GM18526 (cell line): Measurements from ENCODE around the gene RGS12.

Source experiments
- POLR2A ChIP-seq: IDR thresholded peaks from 3 replicates; pipeline ENCODE4 v1.6.1; 2011; ENCODE audit not compliant: insufficient read length; ENCODE audit errors: extremely low read depth

The RGS12 gene, protein sequence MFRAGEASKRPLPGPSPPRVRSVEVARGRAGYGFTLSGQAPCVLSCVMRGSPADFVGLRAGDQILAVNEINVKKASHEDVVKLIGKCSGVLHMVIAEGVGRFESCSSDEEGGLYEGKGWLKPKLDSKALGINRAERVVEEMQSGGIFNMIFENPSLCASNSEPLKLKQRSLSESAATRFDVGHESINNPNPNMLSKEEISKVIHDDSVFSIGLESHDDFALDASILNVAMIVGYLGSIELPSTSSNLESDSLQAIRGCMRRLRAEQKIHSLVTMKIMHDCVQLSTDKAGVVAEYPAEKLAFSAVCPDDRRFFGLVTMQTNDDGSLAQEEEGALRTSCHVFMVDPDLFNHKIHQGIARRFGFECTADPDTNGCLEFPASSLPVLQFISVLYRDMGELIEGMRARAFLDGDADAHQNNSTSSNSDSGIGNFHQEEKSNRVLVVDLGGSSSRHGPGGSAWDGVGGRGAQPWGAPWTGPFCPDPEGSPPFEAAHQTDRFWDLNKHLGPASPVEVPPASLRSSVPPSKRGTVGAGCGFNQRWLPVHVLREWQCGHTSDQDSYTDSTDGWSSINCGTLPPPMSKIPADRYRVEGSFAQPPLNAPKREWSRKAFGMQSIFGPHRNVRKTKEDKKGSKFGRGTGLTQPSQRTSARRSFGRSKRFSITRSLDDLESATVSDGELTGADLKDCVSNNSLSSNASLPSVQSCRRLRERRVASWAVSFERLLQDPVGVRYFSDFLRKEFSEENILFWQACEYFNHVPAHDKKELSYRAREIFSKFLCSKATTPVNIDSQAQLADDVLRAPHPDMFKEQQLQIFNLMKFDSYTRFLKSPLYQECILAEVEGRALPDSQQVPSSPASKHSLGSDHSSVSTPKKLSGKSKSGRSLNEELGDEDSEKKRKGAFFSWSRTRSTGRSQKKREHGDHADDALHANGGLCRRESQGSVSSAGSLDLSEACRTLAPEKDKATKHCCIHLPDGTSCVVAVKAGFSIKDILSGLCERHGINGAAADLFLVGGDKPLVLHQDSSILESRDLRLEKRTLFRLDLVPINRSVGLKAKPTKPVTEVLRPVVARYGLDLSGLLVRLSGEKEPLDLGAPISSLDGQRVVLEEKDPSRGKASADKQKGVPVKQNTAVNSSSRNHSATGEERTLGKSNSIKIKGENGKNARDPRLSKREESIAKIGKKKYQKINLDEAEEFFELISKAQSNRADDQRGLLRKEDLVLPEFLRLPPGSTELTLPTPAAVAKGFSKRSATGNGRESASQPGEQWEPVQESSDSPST (N-terminal part only)

DNA sequence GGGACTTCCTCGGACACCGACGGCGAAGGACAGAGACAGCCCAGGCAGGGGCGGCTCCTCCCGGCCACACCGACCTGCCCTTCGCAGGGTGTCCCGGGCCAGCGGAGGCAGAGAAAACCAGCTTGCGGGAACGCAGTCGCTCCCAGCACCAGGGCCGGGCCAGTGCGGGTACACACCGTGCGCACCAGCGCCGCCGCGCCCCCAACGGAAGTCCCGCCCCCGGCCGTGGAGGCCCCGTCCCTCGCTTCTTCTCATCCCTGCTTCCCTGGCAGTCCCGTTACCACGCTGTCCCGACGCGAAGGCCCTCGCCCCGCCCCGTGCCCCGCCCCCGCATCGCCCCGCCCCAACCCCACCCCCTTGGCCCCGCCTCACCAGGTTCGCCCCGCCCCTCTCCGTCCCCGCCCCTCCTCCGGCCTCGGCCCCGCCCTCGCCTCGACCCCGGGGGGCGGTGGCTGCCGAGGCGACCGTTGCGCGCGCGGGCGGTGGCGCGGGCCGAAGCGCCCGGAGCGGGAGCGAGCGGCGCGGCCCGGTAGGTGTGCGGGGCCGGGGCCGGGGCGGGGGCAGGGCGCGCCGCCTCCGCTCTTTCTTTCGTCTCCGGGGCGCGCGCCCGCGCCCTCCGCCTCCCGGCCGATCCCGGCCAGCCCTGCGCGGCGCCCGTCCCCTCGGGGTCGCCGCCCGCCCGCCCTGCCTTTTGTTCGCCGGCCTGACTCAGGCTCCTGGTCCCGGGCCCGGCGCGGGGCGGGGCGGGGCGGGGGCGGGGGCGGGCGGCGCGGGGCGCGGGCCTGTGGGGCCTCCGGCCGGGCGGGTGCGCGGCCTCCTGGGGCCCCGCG lies at the start of gene RGS12:
RGS12 (plus strand) TSS at position 451 of the 830 bp plus-strand sequence. CDS start 23,150 bp downstream, outside the sequence.
- no peak for TF ChIP-seq POLR2A

DNA sequence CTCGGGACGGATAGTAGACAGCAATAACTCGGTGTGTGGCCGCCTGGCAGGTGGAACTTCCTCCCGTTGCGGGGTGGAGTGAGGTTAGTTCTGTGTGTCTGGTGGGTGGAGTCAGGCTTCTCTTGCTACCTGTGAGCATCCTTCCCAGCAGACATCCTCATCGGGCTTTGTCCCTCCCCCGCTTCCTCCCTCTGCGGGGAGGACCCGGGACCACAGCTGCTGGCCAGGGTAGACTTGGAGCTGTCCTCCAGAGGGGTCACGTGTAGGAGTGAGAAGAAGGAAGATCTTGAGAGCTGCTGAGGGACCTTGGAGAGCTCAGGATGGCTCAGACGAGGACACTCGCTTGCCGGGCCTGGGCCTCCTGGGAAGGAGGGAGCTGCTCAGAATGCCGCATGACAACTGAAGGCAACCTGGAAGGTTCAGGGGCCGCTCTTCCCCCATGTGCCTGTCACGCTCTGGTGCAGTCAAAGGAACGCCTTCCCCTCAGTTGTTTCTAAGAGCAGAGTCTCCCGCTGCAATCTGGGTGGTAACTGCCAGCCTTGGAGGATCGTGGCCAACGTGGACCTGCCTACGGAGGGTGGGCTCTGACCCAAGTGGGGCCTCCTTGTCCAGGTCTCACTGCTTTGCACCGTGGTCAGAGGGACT lies 49.6 kb upstream of the RGS12 start:
- no peak for TF ChIP-seq POLR2A

DNA sequence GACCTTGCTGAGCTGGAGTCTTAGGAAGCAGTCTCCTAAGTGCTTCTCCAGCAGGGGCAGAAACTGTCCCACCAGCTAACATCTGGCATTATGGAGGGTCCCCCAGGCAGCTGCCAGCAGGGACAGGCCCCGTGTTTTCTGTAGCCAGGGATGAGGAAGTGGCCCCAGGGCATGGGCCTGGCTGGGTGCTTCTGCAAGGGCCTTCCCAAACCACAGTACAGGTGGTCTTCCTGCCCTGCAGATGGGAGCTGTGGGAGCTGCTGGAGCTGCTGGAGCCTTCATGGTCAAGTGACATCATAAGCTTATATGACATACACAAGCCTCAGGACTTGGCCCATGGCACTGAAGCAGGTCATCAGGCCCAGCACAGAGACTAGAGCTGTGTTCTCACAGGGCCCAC lies 48.8 kb upstream of the RGS12 start:
- TF ChIP-seq POLR2A, result no peak

DNA sequence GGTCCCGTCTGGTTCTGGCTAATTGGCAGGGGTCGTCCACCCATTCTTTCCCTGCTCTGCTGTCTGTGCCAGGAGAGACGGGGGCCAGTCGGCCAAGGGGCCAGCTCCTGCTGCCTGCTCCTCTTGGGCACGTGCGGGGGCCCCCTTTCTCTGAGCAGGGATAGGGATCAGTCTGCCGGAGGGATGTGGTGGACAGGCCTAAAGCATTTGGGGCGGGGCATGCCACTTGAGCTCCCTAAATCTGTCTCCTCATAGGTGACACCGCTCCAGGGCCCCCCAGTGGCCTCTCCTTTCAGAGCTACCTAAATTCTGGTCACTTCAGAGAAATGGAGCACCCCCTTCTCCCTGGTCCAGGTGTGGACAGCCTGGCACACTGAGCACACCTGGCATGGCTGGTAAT lies 48.1 kb upstream of the RGS12 start:
- TF ChIP-seq POLR2A, result no peak

DNA sequence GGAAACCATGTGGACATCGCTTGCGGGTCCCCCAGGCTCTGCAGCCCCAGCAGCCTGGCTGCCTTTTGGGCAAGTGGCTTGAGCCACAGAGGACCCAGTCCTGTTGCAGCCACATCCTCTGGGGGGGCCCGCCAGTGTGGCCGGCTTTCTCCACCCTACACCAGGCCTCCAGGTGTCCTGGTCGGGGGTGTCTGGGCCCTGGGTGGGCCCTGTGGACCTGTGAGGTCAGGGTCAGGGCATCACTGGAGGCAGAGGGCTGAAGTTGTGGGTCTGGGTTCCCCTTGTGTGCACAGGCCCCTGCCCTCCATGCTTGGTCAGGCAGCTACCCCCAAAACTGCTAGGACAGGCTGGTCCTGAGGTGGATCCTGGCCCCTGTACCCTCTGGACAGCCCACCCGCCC lies 47.1 kb upstream of the RGS12 start:
- no peak for TF ChIP-seq POLR2A

DNA sequence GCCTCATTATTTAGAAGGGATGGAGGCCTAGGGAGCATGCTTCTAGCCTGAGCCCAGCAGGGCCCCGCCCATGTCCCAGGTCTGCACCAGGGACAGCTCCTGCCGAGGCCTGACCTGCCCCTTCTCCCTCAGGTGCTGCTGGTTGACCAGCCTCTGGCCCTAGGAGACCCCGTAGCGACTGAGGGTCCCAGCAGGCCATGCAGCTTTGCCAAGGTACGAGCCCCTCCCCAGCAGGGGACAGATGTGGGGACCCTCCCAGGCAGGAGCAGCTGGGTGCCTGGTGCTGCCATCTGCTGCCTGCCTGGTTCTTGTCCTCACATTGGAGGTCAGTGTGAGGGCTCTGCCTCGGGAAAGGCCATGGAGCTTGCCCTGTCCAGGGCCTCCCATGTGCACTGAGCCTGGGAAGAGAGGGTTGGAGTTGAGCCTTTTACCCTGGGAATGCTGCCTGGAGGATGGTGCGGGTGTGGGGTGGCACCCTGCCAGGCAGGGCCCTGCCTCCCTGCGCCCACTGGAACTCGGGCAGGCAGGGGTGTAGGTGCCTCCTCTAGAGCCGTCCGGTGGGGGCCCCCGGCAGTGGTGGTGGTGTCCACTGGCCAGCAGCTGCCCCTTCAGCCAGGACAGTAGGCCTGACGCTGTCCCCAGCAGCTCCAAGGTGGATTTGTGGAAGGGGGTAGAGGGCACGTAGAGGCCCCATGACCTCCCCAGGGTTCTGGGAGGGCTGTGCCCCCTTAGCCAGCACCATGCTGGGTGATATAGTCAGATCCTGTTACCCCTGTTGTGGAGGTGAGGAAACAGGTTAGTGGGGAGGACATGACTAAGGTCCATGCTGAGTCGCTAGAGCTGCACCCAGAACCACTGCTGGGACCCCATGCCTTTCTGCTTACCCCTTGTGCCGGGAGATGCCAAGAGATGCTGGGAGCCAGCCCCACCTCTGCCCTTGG lies 46.1 kb upstream of the RGS12 start:
- TF ChIP-seq POLR2A, result no peak

DNA sequence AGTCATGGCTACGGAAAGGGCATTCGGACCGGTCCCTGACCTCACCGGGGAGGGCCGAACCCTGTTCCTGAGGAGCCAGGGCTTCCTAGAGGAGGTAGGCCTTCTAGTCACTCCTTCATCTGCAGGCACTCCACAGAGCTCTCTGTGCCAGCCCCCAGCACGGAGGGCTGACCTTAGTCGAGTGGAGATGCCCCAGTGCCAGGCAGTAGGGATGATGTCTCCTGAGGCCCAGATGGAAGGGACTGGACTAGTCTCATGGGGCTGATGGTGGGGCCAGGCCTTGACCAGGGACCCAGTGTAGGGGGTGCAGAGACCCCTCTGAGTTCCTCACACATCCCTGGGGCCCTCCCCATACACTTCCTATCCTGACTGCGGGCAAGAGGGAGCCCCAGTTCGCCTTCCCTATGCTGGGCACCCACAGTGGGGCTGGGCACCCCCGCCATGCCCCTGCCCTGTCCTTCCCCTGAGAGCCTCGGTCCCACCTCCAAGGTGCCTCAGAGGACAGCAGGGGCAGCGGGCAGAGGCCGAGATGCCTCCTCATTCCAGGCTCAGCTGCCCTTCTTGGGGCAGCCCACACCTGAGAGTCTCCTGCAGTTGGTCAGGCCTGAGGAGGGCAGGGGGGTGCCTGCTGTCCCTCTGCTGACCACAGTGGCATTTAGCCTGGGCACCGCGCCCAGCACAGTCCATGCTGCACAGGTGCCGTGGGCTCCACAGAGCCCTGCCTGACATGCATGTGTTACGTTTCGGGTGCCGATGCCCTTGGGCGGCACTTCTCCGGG lies 45.2 kb upstream of the RGS12 start:
- no peak for TF ChIP-seq POLR2A

DNA sequence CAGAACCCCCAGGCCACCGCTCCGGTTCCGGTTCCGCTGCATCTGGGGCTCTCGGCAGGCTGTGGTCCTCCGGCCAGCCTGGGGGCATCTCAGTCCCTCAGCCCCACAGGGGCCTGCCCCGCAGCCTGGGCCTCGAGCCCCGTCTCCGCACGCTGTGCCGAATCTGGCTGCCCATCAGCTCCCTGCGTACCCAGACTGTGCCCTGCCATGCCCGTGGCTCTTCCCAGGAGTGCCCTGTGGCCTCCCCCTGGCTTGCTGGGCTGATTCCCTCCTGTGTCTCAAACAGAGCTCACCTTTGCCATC lies 44.7 kb upstream of the RGS12 start:
- TF ChIP-seq POLR2A, result no peak

DNA sequence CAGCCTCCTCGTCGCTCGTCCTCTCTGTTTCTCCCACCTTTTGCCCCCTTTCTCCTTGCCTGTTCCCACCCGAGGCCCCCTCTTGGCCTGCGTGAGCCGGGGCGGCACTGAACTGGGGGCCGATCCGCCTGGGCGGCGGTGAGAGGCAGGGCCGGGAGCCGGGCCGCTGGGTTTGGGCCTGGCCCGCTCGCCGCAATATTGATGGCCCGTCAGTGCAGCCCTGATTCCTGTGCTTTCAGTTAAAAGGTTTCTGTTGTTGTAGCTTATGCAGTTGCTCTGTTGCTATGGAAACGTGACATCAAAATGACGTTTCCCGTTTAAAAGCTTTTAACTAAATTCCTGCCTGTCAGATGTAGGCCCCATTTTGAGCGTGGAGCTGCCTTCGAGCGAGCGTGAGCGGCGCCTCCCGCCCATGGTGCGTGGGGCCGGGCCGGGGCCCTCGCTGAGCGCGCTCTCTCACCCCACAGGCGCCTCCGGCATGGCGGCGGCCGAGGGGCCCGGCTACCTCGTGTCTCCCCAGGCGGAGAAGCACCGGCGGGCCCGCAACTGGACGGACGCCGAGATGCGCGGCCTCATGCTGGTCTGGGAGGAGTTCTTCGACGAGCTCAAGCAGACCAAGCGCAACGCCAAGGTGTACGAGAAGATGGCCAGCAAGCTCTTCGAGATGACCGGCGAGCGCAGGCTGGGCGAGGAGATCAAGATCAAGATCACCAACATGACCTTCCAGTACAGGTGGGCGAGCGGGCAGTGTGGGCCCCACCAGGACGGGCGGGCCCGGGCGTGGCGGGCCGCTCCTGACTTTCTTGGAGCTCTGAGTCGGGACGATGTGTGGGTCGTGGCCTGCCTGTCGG lies 43.8 kb upstream of the RGS12 start, which contains the start of gene MSANTD1:
MSANTD1 (plus strand) TSS at position 349 of the 851 bp plus-strand sequence; CDS start at position 413, 64 bp downstream.
- no peak for TF ChIP-seq POLR2A

DNA sequence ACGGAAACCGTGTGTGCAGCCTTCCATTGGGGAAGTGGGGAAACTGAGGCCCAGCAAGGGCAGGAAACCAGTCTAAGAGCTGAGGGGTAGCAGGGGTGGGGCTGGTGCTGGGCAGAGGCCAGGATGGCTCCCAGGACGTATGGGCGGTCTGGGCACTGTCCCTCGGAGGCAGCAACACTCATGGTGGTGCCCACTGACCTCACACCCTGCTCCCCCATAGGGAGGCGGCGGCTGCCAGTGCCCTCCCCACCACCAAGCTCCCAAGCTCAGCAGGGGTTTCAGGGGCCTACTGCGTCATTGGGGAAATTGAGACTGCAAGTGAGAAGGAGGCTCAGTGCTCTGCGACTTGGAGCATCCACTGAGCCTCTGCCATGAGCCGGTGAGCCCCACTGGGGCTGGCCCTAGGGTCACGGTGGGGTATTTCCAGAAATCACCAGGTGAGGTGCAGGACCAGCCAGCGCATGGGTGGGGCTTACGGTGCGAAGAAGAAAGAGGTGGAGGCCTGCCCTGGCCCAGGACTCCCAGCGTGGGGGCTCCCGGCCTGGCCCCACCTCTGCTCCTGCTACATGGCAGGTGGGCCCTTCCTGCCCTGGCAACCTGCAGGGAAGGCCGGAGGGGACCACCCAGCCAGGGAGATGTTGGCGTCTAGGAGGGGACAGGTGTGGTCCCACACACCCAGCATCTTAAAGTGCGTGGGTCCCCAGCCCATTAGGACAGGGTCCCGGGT lies 42.9 kb upstream of the RGS12 start:
- no peak for TF ChIP-seq POLR2A
